HepG2 (cell line): ENCODE measurements around the gene IZUMO2.

Experiments used
- CTCF ChIP-seq: sonication (generic); formaldehyde crosslinking; IDR thresholded peaks from 2 replicates; pipeline ENCODE4 v1.5.0; 2020; ENCODE audit warnings: mild to moderate bottlenecking, missing genetic modification reagents, moderate library complexity
- ESRRA ChIP-seq: sonication (generic); formaldehyde crosslinking; IDR thresholded peaks from 2 replicates; pipeline ENCODE4 v1.5.1; 2020; ENCODE audit warnings: mild to moderate bottlenecking, low read depth, missing genetic modification reagents
- KDM4B ChIP-seq: sonication (generic); formaldehyde crosslinking; IDR thresholded peaks from 2 replicates; pipeline ENCODE4 v1.4.0; 2020; ENCODE audit warnings: missing genetic modification reagents
- MAX ChIP-seq: IDR thresholded peaks from 2 replicates; pipeline ENCODE4 v1.6.1; 2012; ENCODE audit warnings: inconsistent platforms
- PATZ1 ChIP-seq: sonication (generic); formaldehyde crosslinking; IDR thresholded peaks from 2 replicates; pipeline ENCODE4 v1.4.0; 2020; ENCODE audit warnings: missing genetic modification reagents
- PHF21A ChIP-seq: sonication (generic); formaldehyde crosslinking; IDR thresholded peaks from 2 replicates; pipeline ENCODE4 v1.5.0; 2020; ENCODE audit warnings: mild to moderate bottlenecking, missing genetic modification reagents
- RXRB ChIP-seq: IDR thresholded peaks from 2 replicates; pipeline ENCODE4 v1.6.1; 2016; ENCODE audit warnings: borderline replicate concordance, missing genetic modification reagents, missing compliant biosample characterization
- SIN3A ChIP-seq: IDR thresholded peaks from 2 replicates; pipeline ENCODE4 v1.6.1; 2011; ENCODE audit warnings: low read depth, mild to moderate bottlenecking, control low read depth, low read length, borderline replicate concordance
- SNAPC2 ChIP-seq: sonication (generic); formaldehyde crosslinking; IDR thresholded peaks from 2 replicates; pipeline ENCODE4 v1.8.1; 2022; ENCODE audit warnings: mild to moderate bottlenecking, missing genetic modification reagents
- SRSF1 ChIP-seq: fragments of 200-400 bp; formaldehyde crosslinking; optimal IDR thresholded peaks from 2 replicates; pipeline ENCODE3; 2017; ENCODE audit warnings: mild to moderate bottlenecking, low read depth, low read length, moderate library complexity
- ZNF691 ChIP-seq: sonication (generic); formaldehyde crosslinking; IDR thresholded peaks from 2 replicates; pipeline ENCODE4 v1.4.0; 2020; ENCODE audit warnings: missing genetic modification reagents, low read depth, mild to moderate bottlenecking, borderline replicate concordance
- ZNF780A ChIP-seq: sonication (generic); formaldehyde crosslinking; IDR thresholded peaks from 2 replicates; pipeline ENCODE4 v1.8.0; 2022; ENCODE audit warnings: mild to moderate bottlenecking, missing genetic modification reagents, moderate library complexity

GRCh38 chr19:50171752-50172151 is 8.7 kb upstream of the IZUMO2 start:
- TF ChIP-seq PATZ1 (CRISPR knock-in tag), result no peak
- TF ChIP-seq ESRRA (CRISPR knock-in tag), result no peak
- TF ChIP-seq PHF21A (CRISPR knock-in tag), result no peak
- no peak for TF ChIP-seq SIN3A
- no peak for TF ChIP-seq CTCF (CRISPR knock-in tag)
- TF ChIP-seq ZNF691, result no peak
- no peak for TF ChIP-seq ZNF780A (CRISPR knock-in tag)
- TF ChIP-seq RXRB (CRISPR knock-in tag), result no peak
- TF ChIP-seq SNAPC2 (CRISPR knock-in tag), result no peak
- no peak for TF ChIP-seq MAX
- no peak for TF ChIP-seq SRSF1
- no peak for TF ChIP-seq KDM4B (CRISPR knock-in tag)
